Testis (tissue), 3 donors: Measurements from ENCODE around the gene SERPINB12. TPM values are rescaled to one million over a fixed set of nuclear protein-coding genes. Genes with fewer than 3 reads are reported as not detected.

ENCODE experiments used
- DNase-seq: peaks from one replicate; pipeline ENCODE4 v3.0.0-alpha.2; 2019
- H3K27ac ChIP-seq, 2 donors: fragments of 200-600 bp; sonication (generic); one replicate each; pipeline ENCODE4 v1.5.1; 2019
- H3K27me3 ChIP-seq: fragments of 200-600 bp; sonication (generic); one replicate; pipeline ENCODE4 v1.5.1; 2019
- H3K36me3 ChIP-seq: fragments of 200-600 bp; sonication (generic); one replicate; pipeline ENCODE4 v1.5.1; 2017; ENCODE audit warnings: low read depth; ENCODE audit errors: missing control alignments
- H3K4me1 ChIP-seq: fragments of 200-600 bp; sonication (generic); one replicate; pipeline ENCODE4 v1.5.1; 2019
- H3K4me3 ChIP-seq, 2 donors: fragments of 200-600 bp; sonication (generic); one replicate each; pipeline ENCODE4 v1.5.1; 2017 to 2019
- H3K9me3 ChIP-seq: fragments of 200-600 bp; sonication (generic); one replicate; pipeline ENCODE4 v1.5.1; 2017
- POLR2A ChIP-seq: fragments of 450-650 bp; IDR thresholded peaks from one replicate; pipeline ENCODE4 v1.6.1; 2017; ENCODE audit warnings: antibody characterized with exemption, mild to moderate bottlenecking, moderate library complexity
- WGBS, 2 donors: methylation state at CpG; one replicate each; pipeline ENCODE4 v1.1.5; 2018; 5-methylcytosine and 5-hydroxymethylcytosine counted together
- intact Hi-C: fragments of 100-400 bp; cut with DNase I; formaldehyde crosslinking; loops from one replicate; pipeline ENCODE4 v1.15.1; 2023; ENCODE audit warnings: low total_unique reads
- polyA plus RNA-seq: library from polyadenylated mRNA; stranded (reverse); fragments of 350-450 nt; fragmentation: Illumina TruSeq; extraction: RNeasy Lipid Tissue Mini Kit (QIAGEN cat#74804); gene quantifications from one replicate; pipeline ENCODE4 v1.2.3, GENCODE V29; 2014; ENCODE audit warnings: low read depth, low replicate concordance; ENCODE audit not compliant: insufficient read depth
- total RNA-seq, 2 donors: library from RNA; depleted of rRNA; stranded (reverse); fragments of >200 nt; gene quantifications; one replicate each; pipeline ENCODE4 v1.2.3, GENCODE V29; 2016
- TF ChIP-seq, protein P1 (sequence below), 3 experiments: fragments of 450-650 bp in 2 of 3; fragments of 200-600 bp in 1 of 3; sonication (generic) in 1 of 3; IDR thresholded peaks; one replicate each; pipeline ENCODE4 v1.5.1; 2016 to 2019; ENCODE audit warnings: antibody characterized with exemption in 3 of 3, mild to moderate bottlenecking in 2 of 3, moderate library complexity in 1 of 3

Gene SERPINB12
- total and polyA plus RNA-seq, 3 donors from 2014 or later, result 0.56 to 1.1 (median 0.94) TPM

DNA sequence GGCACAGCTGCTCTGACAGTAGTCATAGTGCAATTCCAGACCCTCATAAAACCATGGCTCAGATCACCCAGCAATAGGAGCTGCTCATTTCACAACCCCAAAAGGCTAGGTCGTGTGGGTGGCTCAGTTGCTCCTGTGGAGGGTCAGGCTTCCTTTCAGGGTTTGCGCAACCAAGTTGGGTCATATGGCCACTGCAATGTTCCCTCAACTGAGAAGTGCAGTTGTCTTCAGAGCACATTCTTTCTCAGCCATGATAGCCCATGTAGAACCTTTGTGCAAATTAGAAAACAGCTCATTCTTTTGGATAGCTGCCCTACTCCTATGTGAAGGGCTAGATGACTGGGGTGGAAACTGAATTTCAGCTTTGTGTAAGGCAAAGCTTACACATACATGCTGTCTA is 48.2 kb downstream of the SERPINB12 start:
- intact Hi-C loops, result no loop called here
- Histone ChIP-seq H3K4me3 (no peak overlapping the region), H3K4me1 (no peaks in the 10 kb centered on the region), H3K27me3 (no peaks in the 10 kb centered on the region), H3K9me3 (no peaks in the 10 kb centered on the region), H3K36me3 (no peaks in the 10 kb centered on the region), H3K27ac (no peak overlapping the region)
- TF ChIP-seq, protein P1, sequence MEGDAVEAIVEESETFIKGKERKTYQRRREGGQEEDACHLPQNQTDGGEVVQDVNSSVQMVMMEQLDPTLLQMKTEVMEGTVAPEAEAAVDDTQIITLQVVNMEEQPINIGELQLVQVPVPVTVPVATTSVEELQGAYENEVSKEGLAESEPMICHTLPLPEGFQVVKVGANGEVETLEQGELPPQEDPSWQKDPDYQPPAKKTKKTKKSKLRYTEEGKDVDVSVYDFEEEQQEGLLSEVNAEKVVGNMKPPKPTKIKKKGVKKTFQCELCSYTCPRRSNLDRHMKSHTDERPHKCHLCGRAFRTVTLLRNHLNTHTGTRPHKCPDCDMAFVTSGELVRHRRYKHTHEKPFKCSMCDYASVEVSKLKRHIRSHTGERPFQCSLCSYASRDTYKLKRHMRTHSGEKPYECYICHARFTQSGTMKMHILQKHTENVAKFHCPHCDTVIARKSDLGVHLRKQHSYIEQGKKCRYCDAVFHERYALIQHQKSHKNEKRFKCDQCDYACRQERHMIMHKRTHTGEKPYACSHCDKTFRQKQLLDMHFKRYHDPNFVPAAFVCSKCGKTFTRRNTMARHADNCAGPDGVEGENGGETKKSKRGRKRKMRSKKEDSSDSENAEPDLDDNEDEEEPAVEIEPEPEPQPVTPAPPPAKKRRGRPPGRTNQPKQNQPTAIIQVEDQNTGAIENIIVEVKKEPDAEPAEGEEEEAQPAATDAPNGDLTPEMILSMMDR (IDR thresholded peaks at IDR 0.05), result no peak
- TF ChIP-seq POLR2A, result no peak
- WGBS, 2 donors, result 69 to 80% methylated on average over 2 of the region's 2 CpGs
- no peak for DNase-seq

DNA sequence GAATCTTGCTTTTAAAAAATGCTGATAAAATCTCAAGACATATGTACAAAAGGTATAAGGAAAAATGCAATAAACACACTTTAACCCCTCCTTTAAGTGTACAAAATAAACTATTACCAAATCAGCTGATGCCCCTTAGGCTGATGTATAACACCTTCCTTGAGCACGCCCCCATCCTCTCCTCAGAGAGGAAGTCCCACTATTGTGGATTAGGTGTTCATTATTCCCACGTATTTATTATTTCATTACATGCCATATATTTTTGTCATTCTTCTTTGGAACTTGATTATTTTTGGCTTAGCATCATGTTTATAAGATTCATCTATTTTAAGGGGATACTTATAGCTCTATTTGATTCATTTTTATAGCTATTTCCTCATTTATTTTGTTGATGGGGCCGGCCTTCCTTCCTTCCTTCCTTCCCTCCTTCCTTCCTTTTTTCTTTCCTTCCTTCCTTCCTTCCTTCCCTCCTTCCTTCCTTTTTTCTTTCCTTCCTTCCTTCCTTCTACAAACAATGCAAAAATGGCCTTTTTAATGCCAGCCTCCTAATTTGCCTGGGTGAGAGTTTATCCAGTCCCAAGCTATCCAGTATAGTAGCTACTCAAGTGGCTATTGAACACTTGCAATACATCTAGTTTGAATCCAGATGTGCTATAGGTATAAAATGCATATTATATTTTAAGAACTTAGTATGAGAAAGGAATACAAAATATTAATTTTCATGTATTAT is 49.0 kb downstream of the SERPINB12 start:
- no peaks in the 10 kb centered on the region for H3K27me3 ChIP-seq
- intact Hi-C loops, result no loop called here

DNA sequence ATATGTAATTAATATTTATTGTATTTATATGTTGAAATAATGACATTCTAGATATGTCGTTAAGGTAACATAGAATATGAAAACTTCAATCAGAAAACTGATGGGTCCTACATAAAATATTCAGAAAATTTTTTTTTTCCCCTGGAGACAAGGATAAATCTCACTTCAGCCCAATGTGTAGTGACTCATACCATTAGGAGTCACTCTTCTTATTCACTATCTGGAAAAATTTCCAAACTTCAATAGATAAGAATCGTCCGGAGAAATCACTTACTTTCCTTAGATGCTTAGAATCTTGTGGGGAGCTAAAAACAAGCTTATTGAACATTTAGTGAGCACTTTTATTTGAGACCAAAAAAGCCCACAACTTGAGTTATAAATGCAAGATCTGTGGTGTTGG is 49.6 kb downstream of the SERPINB12 start:
- Histone ChIP-seq H3K4me1 (no peaks in the 10 kb centered on the region), H3K27me3 (no peaks in the 10 kb centered on the region), H3K9me3 (no peaks in the 10 kb centered on the region), H3K4me3 (no peak overlapping the region), H3K36me3 (no peaks in the 10 kb centered on the region), H3K27ac (no peak overlapping the region)
- TF ChIP-seq POLR2A, result no peak
- TF ChIP-seq, protein P1 (IDR thresholded peaks at IDR 0.05), result no peak
- intact Hi-C loops, result no loop called here
- WGBS, 2 donors, result 78 to 90% methylated on average over 3 of the region's 3 CpGs
- DNase-seq, result no peak

More for the DNA sequence above, 49.0 kb downstream of the SERPINB12 start:
- no peak overlapping the region for H3K4me3 ChIP-seq
- DNase-seq, result no peak
- 85 to 96% methylated on average over 3 of the region's 3 CpGs for WGBS, 2 donors
- TF ChIP-seq, protein P1 (IDR thresholded peaks at IDR 0.05), result no peak
- no peak for TF ChIP-seq POLR2A
- no peaks in the 10 kb centered on the region for H3K36me3 ChIP-seq
- no peak overlapping the region for H3K27ac ChIP-seq
- no peaks in the 10 kb centered on the region for H3K4me1 ChIP-seq
- no peaks in the 10 kb centered on the region for H3K9me3 ChIP-seq

DNA sequence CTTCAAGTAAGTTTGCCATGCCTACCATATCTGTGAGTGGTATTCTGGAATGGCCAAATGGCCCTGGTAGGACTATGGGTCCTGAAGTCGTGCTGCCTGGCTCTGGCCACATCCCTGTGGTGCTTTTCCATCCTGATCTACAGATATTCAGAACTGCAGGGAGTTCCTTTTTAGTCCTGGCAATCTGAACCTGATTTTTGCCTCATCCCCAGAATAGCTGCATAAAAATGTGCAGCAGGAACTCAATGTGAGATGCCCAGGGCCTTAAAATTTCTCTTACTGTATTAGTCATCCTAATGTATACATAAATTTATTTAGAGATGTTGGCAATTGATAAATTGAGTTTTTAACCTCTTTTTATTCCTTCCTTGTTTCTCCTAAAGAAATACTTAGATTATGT is 50.3 kb downstream of the SERPINB12 start:
- no peaks in the 10 kb centered on the region for H3K4me1 ChIP-seq
- no peaks in the 10 kb centered on the region for H3K27me3 ChIP-seq
- WGBS, 2 donors, result 42 to 55% methylated on average over 1 of the region's 1 CpG
- H3K36me3 ChIP-seq, result no peaks in the 10 kb centered on the region
- DNase-seq, result no peak
- intact Hi-C loops, result no loop called here
- no peak overlapping the region for H3K27ac ChIP-seq
- no peak for TF ChIP-seq POLR2A
- TF ChIP-seq, protein P1 (IDR thresholded peaks at IDR 0.05), result no peak
- no peaks in the 10 kb centered on the region for H3K9me3 ChIP-seq
- H3K4me3 ChIP-seq, result no peak overlapping the region

DNA sequence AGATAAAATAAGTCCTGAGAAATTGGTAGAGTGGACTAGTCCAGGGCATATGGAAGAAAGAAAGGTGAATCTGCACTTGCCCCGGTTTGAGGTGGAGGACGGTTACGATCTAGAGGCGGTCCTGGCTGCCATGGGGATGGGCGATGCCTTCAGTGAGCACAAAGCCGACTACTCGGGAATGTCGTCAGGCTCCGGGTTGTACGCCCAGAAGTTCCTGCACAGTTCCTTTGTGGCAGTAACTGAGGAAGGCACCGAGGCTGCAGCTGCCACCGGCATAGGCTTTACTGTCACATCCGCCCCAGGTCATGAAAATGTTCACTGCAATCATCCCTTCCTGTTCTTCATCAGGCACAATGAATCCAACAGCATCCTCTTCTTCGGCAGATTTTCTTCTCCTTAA is 54.8 kb downstream of the SERPINB12 start:
- Histone ChIP-seq H3K36me3 (no peaks in the 10 kb centered on the region), H3K27ac (no peak overlapping the region), H3K27me3 (no peaks in the 10 kb centered on the region), H3K9me3 (no peaks in the 10 kb centered on the region), H3K4me1 (no peaks in the 10 kb centered on the region), H3K4me3 (no peak overlapping the region)
- 61 to 72% methylated on average over 14 of the region's 14 CpGs for WGBS, 2 donors
- TF ChIP-seq, protein P1 (IDR thresholded peaks at IDR 0.05), result no peak
- no peak for TF ChIP-seq POLR2A
- DNase-seq, result no peak
- intact Hi-C loops, result no loop called here
